ENCODE measurements around the gene DNAH14. TPM values are rescaled to one million over a fixed set of nuclear protein-coding genes. Genes with fewer than 3 reads are reported as not detected.

The DNAH14 gene
- total RNA-seq, 1 donor: 31.8 TPM

DNA sequence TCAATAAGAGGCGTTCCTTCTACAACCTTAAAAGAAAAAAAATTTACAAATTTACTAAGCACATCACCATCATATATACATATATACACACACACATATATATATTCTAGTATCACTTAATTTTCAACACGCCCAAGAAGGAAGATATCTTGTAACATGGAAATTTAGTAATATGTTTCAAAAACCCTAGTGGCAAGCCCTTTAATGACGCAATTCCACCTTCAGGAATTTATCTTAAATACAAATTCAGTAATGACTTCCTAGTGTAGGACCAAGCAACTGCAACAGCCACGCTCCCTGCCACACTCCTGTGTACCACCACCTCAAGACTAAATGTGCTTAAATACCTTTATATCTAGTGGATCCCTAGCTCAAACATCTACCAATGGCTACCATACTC is 485.8 kb downstream of the DNAH14 start:
- Histone ChIP-seq H3K79me2 (ENCODE audit: insufficient read depth, low read length) (peaks cover 49% of the 10 kb centered on the region), H3K36me3 (ENCODE audit: insufficient read depth, low read length) (peaks cover 86% of the 10 kb centered on the region)

DNA sequence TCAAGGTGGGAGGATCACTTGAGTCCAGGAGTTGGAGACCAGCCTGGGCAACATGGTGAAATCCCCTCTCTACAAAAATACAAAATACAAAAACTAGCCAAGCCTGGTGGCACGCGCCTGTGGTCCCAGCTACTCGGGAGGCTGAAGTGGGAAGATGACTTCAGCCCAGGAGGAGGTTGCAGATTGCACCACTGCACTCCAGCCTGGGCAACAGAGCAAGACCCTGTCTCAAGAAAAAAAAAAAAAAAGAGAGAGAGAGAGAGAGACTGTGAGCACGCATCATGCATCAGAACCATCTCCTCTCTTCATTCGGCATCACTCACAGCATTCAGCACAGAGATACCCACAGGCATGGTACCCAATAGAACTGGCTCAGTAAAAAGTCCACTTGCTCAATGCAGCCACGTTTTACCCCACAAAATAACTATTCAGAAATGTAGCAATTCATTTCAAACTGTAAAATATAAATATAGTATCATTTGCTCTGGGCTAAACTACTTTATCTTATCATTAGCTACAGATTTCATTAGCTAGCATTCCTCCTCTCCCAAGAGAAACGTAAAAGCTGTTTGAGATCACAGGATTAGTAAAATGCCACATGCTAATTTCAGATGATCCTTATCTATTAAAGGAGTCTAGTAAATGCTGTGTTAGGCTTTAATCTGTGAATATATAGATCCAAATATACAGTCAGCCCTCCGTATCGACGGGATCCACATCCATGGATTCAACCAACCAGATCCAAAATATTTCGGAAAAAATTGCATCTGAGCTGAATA is 486.7 kb downstream of the DNAH14 start:
- Histone ChIP-seq H4K20me1 (ENCODE audit: insufficient read depth, low read length) (peaks cover 5% of the 10 kb centered on the region), H3K27me3 (ENCODE audit: insufficient read depth, low read length) (no peaks in the 10 kb centered on the region), H3K36me3 (ENCODE audit: insufficient read depth, low read length) (peaks cover 78% of the 10 kb centered on the region), H3K4me2 (ENCODE audit: insufficient read depth, low read length) (no peak overlapping the region), H2AFZ (ENCODE audit: low read length) (no peak overlapping the region), H3K4me1 (ENCODE audit: insufficient read depth, low read length) (no peaks in the 10 kb centered on the region), H3K79me2 (ENCODE audit: insufficient read depth, low read length) (peaks cover 51% of the 10 kb centered on the region), H3K27ac (ENCODE audit: low read depth, low read length) (no peak overlapping the region), H3K9me3 (ENCODE audit: low read depth, low read length) (no peaks in the 10 kb centered on the region), H3K4me3 (ENCODE audit: insufficient read depth, low read length) (no peak overlapping the region)
- no peak for DNase-seq (ENCODE audit: insufficient read length, low spot score, missing footprints)
- TF ChIP-seq, protein P1, sequence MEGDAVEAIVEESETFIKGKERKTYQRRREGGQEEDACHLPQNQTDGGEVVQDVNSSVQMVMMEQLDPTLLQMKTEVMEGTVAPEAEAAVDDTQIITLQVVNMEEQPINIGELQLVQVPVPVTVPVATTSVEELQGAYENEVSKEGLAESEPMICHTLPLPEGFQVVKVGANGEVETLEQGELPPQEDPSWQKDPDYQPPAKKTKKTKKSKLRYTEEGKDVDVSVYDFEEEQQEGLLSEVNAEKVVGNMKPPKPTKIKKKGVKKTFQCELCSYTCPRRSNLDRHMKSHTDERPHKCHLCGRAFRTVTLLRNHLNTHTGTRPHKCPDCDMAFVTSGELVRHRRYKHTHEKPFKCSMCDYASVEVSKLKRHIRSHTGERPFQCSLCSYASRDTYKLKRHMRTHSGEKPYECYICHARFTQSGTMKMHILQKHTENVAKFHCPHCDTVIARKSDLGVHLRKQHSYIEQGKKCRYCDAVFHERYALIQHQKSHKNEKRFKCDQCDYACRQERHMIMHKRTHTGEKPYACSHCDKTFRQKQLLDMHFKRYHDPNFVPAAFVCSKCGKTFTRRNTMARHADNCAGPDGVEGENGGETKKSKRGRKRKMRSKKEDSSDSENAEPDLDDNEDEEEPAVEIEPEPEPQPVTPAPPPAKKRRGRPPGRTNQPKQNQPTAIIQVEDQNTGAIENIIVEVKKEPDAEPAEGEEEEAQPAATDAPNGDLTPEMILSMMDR (IDR thresholded peaks at IDR 0.05; ENCODE audit: extremely low read depth, low read depth, low read length): no peak

More for the DNA sequence above, 485.8 kb downstream of the DNAH14 start:
- Histone ChIP-seq H3K4me3 (ENCODE audit: insufficient read depth, low read length) (no peak overlapping the region), H4K20me1 (ENCODE audit: insufficient read depth, low read length) (peaks cover 5% of the 10 kb centered on the region), H3K27ac (ENCODE audit: low read depth, low read length) (no peak overlapping the region), H3K27me3 (ENCODE audit: insufficient read depth, low read length) (no peaks in the 10 kb centered on the region), H3K4me2 (ENCODE audit: insufficient read depth, low read length) (no peak overlapping the region), H3K4me1 (ENCODE audit: insufficient read depth, low read length) (no peaks in the 10 kb centered on the region), H3K9me3 (ENCODE audit: low read depth, low read length) (no peaks in the 10 kb centered on the region), H2AFZ (ENCODE audit: low read length) (no peak overlapping the region)
- DNase-seq (ENCODE audit: insufficient read length, low spot score, missing footprints): no peak
- TF ChIP-seq, protein P1 (IDR thresholded peaks at IDR 0.05; ENCODE audit: extremely low read depth, low read depth, low read length): no peak

DNA sequence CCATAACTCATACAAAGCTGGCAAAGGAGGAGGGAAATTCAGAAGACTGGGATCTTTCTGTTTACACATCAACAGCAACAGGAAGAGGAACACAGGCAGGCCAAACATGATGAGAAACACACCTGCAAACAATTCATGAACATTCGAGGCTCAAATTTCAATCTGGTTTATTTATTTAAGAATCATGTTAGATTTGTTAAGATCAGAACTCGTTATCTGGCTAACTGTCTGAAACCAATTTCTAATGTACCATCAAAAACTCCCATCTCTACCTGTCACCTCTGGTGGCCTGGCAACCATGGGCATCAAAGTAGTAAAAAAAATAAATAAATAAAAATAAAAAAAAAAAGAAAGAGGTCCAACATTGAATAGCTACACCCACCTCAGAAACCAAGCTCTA is 488.6 kb downstream of the DNAH14 start:
- TF ChIP-seq, protein P1 (IDR thresholded peaks at IDR 0.05; ENCODE audit: extremely low read depth, low read depth, low read length): no peak
- Histone ChIP-seq H3K4me2 (ENCODE audit: insufficient read depth, low read length) (no peak overlapping the region), H3K27ac (ENCODE audit: low read depth, low read length) (no peak overlapping the region), H4K20me1 (ENCODE audit: insufficient read depth, low read length) (peaks cover 5% of the 10 kb centered on the region), H3K79me2 (ENCODE audit: insufficient read depth, low read length) (peaks cover 67% of the 10 kb centered on the region), H3K36me3 (ENCODE audit: insufficient read depth, low read length) (peaks cover 62% of the 10 kb centered on the region), H3K27me3 (ENCODE audit: insufficient read depth, low read length) (no peaks in the 10 kb centered on the region), H2AFZ (ENCODE audit: low read length) (no peak overlapping the region), H3K9me3 (ENCODE audit: low read depth, low read length) (no peaks in the 10 kb centered on the region), H3K4me3 (ENCODE audit: insufficient read depth, low read length) (no peak overlapping the region), H3K4me1 (ENCODE audit: insufficient read depth, low read length) (peaks cover 6% of the 10 kb centered on the region)
- DNase-seq (ENCODE audit: insufficient read length, low spot score, missing footprints): no peak

DNA sequence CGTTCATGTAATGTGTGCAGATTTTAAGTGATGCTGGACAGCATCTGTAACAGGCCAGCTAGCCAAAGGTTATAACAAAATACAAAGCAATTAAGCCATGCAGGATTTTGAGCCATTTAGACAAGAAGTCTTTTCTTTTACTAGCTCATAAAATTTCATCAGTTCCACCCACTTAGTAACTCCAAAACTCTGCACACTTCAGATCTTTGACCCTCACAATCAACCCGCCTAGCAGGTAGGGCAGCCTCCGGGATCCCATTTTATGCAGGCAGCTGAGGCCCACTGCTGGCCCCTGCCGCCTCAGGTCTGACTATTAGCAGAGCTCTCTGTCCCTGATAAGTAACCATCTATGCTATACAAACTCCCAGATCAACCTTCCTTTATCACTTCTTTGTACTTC is 489.1 kb downstream of the DNAH14 start:
- H4K20me1 ChIP-seq (ENCODE audit: insufficient read depth, low read length): peaks cover 5% of the 10 kb centered on the region
- peaks cover 72% of the 10 kb centered on the region for H3K79me2 ChIP-seq (ENCODE audit: insufficient read depth, low read length)
- peaks cover 11% of the 10 kb centered on the region for H3K4me1 ChIP-seq (ENCODE audit: insufficient read depth, low read length)

More for the DNA sequence above, 489.1 kb downstream of the DNAH14 start:
- Histone ChIP-seq H3K4me3 (ENCODE audit: insufficient read depth, low read length) (no peak overlapping the region), H3K4me2 (ENCODE audit: insufficient read depth, low read length) (no peak overlapping the region), H2AFZ (ENCODE audit: low read length) (no peak overlapping the region), H3K9me3 (ENCODE audit: low read depth, low read length) (no peaks in the 10 kb centered on the region), H3K36me3 (ENCODE audit: insufficient read depth, low read length) (peaks cover 61% of the 10 kb centered on the region), H3K27me3 (ENCODE audit: insufficient read depth, low read length) (no peaks in the 10 kb centered on the region), H3K27ac (ENCODE audit: low read depth, low read length) (no peak overlapping the region)
- DNase-seq (ENCODE audit: insufficient read length, low spot score, missing footprints): no peak
- TF ChIP-seq, protein P1 (IDR thresholded peaks at IDR 0.05; ENCODE audit: extremely low read depth, low read depth, low read length): no peak

All from osteoblast (primary cell).